ENCODE measurements around the gene COX19. TPM values are rescaled to one million over a fixed set of nuclear protein-coding genes. Genes with fewer than 3 reads are reported as not detected.

The COX19 gene
- total and polyA plus RNA-seq, 2 donors from 2014 or later, result 4.8 to 14.7 TPM

DNA sequence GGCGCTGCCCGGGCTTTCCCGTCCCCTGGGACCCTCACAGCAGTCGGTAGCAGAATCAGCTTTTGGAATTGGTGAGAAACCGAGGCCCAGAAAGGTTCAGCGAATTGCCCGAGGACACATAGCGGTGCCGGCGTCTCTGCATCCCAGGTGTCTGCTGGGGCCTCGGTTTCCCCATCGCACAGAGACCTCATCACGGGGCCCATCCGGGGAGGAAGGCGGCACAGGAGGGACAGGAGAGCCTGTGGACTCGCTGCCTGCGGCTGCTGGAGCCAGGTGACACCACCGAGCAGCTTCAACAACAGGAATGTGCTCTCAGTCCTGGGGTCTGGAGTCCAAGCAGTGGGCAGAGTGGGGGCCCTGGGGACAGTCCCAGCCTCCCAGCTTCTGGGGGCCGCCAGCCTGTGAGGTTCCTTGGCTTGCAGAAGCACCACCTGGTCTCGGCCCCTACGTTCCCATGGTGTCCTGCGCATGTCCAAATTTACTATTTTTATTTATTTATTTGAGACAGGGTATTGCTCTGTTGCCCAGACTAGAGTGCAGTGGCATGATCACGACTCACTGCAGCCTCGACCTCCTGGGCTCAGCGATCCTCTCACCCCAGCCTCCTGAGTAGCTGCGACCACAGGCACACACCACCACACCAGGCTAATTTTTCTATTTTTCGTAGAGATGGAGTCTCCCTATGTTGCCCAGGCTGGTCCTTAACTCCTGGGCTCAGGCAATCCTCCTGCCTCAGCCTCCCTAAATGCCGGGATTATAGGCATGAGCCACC, 539 bp upstream of the COX19 start:
- H3K4me1 ChIP-seq (ENCODE audit: control insufficient read depth in 2 of 3, insufficient read depth in 2 of 3, low read depth in 1 of 3, low read length in 3 of 3), result peaks cover 0 to 29% (median 16%) of the 10 kb centered on the region in 3 donors
- DNase-seq (no peak), FAIRE-seq (no peak)
- no peaks in the 10 kb centered on the region for H3K27me3 ChIP-seq (ENCODE audit: control insufficient read depth, insufficient read depth, low read length)
- intact Hi-C loops (cut with DNase I), result no loop called here
- no peak overlapping the region for H3K9ac ChIP-seq (ENCODE audit: low read length in 3 of 3)
- TF ChIP-seq, protein P1, sequence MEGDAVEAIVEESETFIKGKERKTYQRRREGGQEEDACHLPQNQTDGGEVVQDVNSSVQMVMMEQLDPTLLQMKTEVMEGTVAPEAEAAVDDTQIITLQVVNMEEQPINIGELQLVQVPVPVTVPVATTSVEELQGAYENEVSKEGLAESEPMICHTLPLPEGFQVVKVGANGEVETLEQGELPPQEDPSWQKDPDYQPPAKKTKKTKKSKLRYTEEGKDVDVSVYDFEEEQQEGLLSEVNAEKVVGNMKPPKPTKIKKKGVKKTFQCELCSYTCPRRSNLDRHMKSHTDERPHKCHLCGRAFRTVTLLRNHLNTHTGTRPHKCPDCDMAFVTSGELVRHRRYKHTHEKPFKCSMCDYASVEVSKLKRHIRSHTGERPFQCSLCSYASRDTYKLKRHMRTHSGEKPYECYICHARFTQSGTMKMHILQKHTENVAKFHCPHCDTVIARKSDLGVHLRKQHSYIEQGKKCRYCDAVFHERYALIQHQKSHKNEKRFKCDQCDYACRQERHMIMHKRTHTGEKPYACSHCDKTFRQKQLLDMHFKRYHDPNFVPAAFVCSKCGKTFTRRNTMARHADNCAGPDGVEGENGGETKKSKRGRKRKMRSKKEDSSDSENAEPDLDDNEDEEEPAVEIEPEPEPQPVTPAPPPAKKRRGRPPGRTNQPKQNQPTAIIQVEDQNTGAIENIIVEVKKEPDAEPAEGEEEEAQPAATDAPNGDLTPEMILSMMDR (IDR thresholded peaks at IDR 0.05; ENCODE audit: borderline replicate concordance, extremely low read depth, insufficient read depth), result no peak
- no peaks in the 10 kb centered on the region for H3K9me3 ChIP-seq (ENCODE audit: control insufficient read depth in 2 of 3, insufficient read depth in 1 of 3, low read length in 3 of 3)
- peaks cover 3 to 12% (median 7%) of the 10 kb centered on the region in 3 donors for H3K36me3 ChIP-seq (ENCODE audit: control insufficient read depth in 2 of 3, insufficient read depth in 3 of 3, low read length in 3 of 3)
- H3K27ac ChIP-seq (ENCODE audit: low read depth in 2 of 2, low read length in 2 of 2), result no peak overlapping the region
- H3K4me3 ChIP-seq (ENCODE audit: low read length in 3 of 3), result peak overlapping the region in 2 of 3 donors; percentile 4 to 49

GRCh38 chr7:974172-974571, 1.2 kb downstream of the COX19 start:
- H3K36me3 ChIP-seq (ENCODE audit: control insufficient read depth in 2 of 3, insufficient read depth in 3 of 3, low read length in 3 of 3), result peaks cover 3 to 16% (median 7%) of the 10 kb centered on the region in 3 donors
- peaks cover 0 to 29% (median 16%) of the 10 kb centered on the region in 3 donors for H3K4me1 ChIP-seq (ENCODE audit: control insufficient read depth in 2 of 3, insufficient read depth in 2 of 3, low read depth in 1 of 3, low read length in 3 of 3)
- no peak overlapping the region for H3K27ac ChIP-seq (ENCODE audit: low read depth in 2 of 2, low read length in 2 of 2)
- intact Hi-C loops (cut with DNase I), result no loop called here
- TF ChIP-seq, protein P1 (IDR thresholded peaks at IDR 0.05; ENCODE audit: borderline replicate concordance, extremely low read depth, insufficient read depth), result no peak
- FAIRE-seq (no peak), DNase-seq (no peak)
- H3K9me3 ChIP-seq (ENCODE audit: control insufficient read depth in 2 of 3, insufficient read depth in 1 of 3, low read length in 3 of 3), result no peaks in the 10 kb centered on the region
- H3K9ac ChIP-seq (ENCODE audit: low read length in 3 of 3), result peak overlapping the region in 1 of 3 donors; percentile 69
- no peaks in the 10 kb centered on the region for H3K27me3 ChIP-seq (ENCODE audit: control insufficient read depth, insufficient read depth, low read length)
- H3K4me3 ChIP-seq (ENCODE audit: low read length in 3 of 3), result peak overlapping the region; percentile 72 to 84 (median 84)

DNA sequence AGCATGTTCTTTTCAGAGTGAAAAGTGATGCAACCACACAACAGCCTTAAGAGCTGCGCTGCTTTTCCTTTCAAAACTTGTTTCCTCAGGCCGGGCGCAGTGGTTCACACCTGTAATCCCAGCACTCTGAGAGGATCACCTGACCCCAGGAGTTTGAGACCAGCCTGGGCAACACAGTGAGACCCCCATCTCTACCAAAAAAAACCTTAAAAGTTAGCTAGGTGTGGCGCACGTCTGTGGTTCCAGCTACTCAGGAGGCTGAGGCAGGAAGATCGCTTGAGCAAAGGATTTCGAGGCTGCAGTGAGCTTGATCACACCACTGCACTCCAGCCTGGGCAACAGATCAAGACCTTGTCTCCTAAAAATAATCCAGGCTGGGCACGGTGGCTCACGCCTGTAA, 2.0 kb downstream of the COX19 start:
- no peak overlapping the region for H3K4me3 ChIP-seq (ENCODE audit: low read length in 3 of 3)
- intact Hi-C loops (cut with DNase I), result no loop called here

More for the DNA sequence above, 2.0 kb downstream of the COX19 start:
- no peaks in the 10 kb centered on the region for H3K9me3 ChIP-seq (ENCODE audit: control insufficient read depth in 2 of 3, insufficient read depth in 1 of 3, low read length in 3 of 3)
- no peak overlapping the region for H3K27ac ChIP-seq (ENCODE audit: low read depth in 2 of 2, low read length in 2 of 2)
- DNase-seq, result no peak
- H3K4me1 ChIP-seq (ENCODE audit: control insufficient read depth in 2 of 3, insufficient read depth in 2 of 3, low read depth in 1 of 3, low read length in 3 of 3), result peaks cover 0 to 25% (median 15%) of the 10 kb centered on the region in 3 donors
- TF ChIP-seq, protein P1 (IDR thresholded peaks at IDR 0.05; ENCODE audit: borderline replicate concordance, extremely low read depth, insufficient read depth), result no peak
- H3K27me3 ChIP-seq (ENCODE audit: control insufficient read depth, insufficient read depth, low read length), result no peaks in the 10 kb centered on the region
- peaks cover 3 to 21% (median 9%) of the 10 kb centered on the region in 3 donors for H3K36me3 ChIP-seq (ENCODE audit: control insufficient read depth in 2 of 3, insufficient read depth in 3 of 3, low read length in 3 of 3)
- peak overlapping the region in 1 of 3 donors; percentile 26 for H3K9ac ChIP-seq (ENCODE audit: low read length in 3 of 3)
- no peak for FAIRE-seq

Measured in kidney (tissue), 14 donors.